Measurements from ENCODE around the gene RGMB.

GRCh38 chr5:98780390-98780789 is 6.9 kb downstream of the RGMB start:
- TF ChIP-seq CTCF (IDR thresholded peaks at IDR 0.05) (no peak), POLR2A (IDR thresholded peaks at IDR 0.05) (no peak), POLR2AphosphoS5 (IDR thresholded peaks at IDR 0.05) (no peak)

Data from gastroesophageal sphincter (tissue), 3 donors.